Activated T-cell treated with anti-CD3 and anti-CD28 coated beads for 4 hours (primary cell): Measurements from ENCODE around the gene GGTLC2.
"Not testable (repeated sequence)": the region's sequence is repeated elsewhere in the genome, so short reads cannot be mapped to it uniquely, and the experiment has no call there.

Experiments
- DNase-seq: peaks from one replicate; pipeline ENCODE4 v3.0.0-alpha.2; 2020

GGTLC2 gene

GRCh38 chr22:22642255-22642654 is 2.2 kb upstream of the GGTLC2 start:
- DNase-seq, result not testable (repeated sequence)

DNA sequence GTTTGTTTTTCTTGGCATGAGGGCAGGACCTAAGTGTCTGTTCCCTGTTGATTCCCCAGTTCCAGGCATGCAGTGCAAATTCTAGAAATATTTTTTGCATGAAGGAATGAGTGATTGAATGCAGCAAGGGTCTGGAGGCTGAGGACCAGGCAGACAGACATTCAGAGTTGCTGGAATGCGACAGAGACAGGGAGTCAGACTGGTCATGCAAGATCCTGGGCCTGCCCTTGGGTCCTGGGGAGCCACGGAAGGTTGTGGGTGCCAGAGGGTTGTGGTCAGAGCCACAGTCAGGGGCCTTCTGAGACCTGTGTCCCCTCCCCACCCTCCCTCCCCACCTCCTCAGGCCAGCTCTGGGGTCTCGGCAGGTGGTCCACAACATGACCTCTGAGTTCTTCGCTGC is 1.6 kb downstream of the GGTLC2 start:
- not testable (repeated sequence) for DNase-seq

GRCh38 chr22:22647952-22648351 is 3.5 kb downstream of the GGTLC2 start:
- DNase-seq, result not testable (repeated sequence)

- not testable (repeated sequence) for DNase-seq
Observed at GRCh38 chr22:22648863-22649536, 4.6 kb downstream of the GGTLC2 start.

GRCh38 chr22:22649761-22650160 is 5.3 kb downstream of the GGTLC2 start:
- DNase-seq, result not testable (repeated sequence)

DNA sequence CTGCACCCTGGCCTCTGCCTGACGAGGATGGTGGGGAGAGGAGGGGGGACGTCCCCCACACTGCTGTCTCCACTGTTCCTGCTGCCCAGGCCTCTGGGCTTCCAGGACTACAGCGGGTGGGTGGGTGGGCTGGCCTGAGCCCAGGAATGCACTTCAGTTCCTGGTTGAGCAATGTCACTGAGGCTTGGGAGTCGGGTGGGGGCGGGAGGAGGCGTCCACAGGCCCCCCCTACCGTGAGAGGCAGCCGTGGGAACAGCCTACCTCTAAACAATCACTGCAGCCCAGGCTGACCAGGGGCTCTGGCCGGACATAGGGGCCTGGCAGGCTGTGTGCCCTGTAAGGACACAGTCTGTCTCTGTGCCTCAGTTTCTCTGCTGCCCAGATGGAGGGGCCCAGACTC is 6.0 kb downstream of the GGTLC2 start:
- not testable (repeated sequence) for DNase-seq

GRCh38 chr22:22650803-22651515 is 6.5 kb downstream of the GGTLC2 start:
- DNase-seq, result not testable (repeated sequence)

- DNase-seq, result not testable (repeated sequence)
Observed at GRCh38 chr22:22651593-22651992, 7.2 kb downstream of the GGTLC2 start.

- not testable (repeated sequence) for DNase-seq
Observed at GRCh38 chr22:22652102-22652501, 7.7 kb downstream of the GGTLC2 start.

DNA sequence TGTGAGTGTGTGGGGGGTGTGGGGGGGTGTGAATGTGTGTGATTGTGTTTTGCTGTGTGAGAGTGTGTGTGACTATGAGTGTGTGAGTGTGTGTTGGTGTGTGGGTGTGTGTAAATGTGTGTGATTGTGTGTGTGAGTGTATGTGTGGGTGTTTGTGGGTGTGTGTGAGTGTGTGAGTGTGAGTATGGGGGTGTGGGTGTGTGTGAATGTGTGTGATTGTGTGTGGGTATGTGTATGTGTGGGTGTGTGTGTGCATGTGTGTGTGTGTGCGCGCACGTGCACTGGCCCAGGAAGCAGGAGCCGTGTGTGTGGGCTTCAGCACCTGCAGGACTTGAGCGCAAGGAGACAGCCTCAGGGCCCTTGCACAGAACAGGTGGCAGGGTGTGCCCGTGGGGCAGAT is 8.2 kb downstream of the GGTLC2 start:
- DNase-seq, result not testable (repeated sequence)

DNA sequence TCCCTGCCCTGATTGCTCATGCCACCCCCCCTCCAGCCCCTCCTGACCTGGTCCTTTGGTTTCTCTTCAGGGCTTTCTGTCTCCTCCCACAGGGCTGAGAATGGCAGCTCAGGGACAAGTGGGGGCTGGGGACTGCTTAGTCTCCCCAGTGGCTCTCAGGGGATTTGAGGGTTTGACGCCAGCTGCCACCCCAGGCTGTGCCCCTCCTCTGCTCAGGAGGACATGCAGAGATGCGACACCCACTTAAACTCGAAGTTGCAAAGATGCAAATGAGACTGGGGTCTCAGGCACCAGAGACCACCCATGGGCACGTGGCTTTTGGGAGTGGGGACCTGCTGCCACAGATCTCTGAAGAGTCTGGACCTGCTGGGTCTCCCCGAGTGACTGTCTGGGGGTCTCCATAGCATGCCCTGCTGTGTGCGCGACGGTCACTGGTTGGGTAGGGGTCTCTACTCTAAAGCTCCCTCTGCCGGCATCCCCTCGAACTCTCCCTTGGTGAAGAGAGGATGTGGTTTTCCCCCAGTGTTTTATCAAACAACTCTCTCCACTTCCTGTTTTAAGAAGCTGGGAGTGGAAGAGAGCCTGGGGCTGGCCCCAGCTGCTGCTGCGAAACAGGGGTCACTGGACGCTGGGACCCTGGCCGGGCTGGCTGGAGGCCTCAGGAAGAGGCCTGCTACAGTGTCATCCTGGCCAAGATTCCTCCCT is 9.4 kb downstream of the GGTLC2 start:
- not testable (repeated sequence) for DNase-seq

DNA sequence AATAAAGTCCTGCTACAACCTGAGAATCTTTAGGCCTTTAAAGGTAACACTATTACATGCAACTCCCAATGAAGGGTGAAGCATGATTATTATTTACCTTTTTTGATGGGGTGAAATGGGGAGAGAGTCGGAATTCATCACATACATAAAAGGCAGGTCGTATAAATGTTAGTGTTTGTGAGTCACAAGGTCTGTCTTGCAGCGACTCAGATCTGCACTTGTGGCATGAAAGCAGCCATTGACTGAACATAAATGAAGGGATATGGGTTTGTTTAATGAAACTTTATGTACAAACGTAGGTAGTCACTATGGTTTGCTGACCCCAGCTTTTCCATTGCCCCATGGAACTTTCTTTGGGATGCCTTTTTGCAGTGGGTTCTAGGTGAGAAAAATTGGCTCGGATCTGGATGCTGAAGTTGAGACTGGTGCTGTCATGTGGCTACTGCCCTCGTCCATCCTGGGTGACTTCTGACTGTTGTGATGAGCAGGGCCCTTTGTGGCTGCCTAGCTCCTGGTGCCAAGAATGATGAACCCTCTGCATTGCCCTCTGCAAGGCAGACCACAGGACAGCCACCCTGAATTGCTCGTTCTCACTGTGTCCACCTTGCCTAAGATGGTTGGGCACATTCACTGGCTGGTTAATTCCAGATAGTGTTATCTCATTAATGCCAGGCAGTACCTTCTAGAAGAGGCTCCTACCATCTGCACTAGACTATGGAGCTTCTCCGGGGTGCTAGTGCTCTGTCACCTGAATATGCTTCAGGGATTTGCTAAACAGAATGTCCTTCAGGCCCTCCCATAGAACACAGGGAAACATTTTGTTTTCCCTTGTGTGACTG is 11.3 kb downstream of the GGTLC2 start:
- DNase-seq, result no peak

DNA sequence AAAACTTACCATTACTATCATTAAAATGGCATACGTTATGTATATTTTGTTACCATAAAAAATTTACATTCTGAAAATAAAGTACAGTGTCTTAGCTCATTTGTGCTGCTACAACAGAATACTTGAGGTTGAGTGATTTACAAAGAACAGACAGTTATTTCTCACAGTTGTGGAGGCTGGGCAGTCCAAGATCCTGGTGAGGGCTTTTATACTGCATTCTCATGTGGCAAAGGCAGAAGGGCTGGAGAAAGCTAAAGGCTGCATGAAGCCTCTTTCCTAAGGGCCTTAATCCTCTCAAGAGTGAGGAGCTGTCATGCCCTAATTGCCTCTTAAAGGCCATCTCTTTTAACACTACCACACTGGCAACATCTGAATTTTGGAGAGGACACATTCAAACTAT is 13.3 kb downstream of the GGTLC2 start:
- no peak for DNase-seq

DNA sequence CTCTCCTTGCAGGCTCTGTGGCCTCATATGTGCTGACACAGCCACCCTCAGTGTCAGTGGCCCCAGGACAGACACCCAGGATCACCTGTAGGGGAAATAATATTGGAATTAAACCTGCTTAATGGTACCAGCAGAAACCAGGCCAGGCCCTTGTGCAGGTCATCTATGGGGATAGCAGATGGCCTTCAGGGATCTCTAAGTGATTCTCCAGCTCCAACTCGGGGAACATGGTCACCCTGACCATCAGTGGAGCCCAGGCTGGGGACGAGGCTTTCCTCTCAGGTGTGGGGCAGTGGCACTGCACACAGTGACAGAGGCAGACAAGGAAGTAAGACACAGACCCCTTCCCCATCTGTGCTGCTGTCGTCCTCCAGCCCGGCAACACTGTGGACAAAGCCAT is 16.9 kb downstream of the GGTLC2 start:
- DNase-seq, result no peak

DNA sequence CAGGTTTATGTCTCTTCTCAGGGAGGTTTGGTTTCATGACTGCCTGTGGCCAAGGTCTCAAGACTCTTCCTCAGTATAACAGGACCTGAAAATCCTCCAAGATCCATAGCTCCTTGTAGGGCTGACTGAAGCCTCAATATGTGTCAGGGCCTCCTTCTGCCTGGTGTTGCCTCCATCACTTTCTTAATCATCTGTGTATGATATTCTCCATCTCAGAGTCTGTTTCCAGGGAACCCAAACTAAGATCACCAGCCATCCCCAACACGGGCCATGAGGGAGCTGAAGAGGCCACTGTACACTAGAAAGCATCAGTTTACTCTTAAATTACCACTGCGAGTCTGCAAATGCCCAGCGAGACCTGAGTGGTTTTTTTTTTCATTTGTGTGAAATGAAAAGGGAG is 17.7 kb downstream of the GGTLC2 start:
- DNase-seq, result no peak

DNA sequence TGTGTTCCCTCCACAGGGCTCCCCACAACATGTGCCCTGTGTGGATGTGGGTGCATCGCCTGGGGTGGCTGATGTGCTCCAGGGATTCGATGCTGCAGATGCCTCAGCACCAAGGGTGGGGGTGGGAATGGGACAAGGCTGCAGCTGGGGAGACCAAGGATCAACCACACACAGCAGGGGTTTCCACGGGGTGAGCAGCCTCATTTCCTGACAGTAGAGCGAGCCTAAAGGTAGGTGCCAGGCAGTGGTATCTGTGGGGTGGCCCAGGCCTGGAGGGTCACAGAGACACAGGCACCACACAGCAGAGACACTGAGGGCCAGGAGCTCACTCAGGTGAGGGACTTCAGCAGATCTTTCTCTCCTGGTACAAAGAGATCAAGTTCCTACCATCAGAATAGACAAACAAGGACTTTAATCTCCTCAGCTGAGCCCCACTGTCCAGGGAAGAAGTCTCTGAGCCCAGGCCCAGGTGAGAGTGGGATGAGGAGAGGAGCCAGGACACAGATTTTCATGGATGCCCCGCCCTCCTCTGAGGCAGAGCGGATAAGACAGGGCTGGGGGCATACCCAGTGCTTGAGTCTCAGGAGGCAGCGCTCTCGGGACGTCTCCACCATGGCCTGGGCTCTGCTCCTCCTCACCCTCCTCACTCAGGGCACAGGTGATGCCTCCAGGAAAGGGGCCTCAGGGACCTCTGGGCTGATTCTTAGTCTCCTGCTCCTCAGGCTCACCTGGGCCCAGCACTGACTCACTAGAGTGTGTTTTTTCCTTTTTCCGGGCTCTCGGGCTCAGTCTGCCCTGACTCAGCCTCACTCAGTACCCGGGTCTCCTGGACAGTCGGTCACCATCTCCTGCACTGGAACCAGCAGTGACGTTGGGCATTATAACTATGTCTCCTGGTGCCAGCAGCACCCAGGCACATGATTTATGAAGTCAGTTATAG is 19.7 kb downstream of the GGTLC2 start:
- DNase-seq, result no peak

DNA sequence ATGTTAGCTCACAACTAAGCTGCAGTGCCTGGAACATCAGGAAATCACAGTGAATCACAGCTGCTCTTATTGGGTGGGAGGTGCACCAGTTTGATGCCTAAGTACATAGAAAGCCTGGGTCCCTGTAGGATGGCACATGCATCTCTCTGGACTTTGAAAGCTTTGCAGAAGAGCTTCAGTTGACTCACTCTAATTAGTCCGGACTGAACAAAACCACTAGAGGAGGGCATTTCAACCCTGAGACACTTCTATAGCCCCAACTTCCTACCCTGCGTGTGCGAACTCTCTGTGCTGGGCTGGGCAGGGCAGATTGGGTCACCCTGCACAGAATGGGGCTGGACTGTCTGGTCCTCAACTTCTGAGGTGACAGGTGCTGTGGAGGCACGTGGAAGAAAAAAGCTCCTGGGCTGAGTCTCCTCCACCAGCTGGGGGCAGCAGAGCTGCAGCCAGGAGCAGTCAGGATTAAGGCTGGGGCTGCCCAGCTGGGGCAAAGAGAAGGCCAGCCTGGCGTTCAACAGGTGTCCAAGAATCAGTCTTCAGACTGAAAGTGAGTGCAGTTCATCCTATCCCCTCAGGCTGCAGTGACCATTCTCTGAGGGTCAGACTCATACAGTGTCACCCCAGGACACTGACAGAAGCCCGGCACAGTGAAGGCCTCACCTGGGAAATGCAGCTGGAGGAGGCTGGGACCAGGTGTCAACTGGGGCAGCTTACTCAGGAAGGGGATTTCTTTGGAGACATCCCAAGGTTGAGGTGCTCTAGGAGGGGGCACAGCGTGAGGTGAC is 22.1 kb downstream of the GGTLC2 start:
- no peak for DNase-seq

GRCh38 chr22:22667966-22668880 is 23.8 kb downstream of the GGTLC2 start:
- DNase-seq, result no peak

GRCh38 chr22:22669093-22669492 is 24.7 kb downstream of the GGTLC2 start:
- no peak for DNase-seq
